ENCODE measurements around the gene PDGFRB.

DNA sequence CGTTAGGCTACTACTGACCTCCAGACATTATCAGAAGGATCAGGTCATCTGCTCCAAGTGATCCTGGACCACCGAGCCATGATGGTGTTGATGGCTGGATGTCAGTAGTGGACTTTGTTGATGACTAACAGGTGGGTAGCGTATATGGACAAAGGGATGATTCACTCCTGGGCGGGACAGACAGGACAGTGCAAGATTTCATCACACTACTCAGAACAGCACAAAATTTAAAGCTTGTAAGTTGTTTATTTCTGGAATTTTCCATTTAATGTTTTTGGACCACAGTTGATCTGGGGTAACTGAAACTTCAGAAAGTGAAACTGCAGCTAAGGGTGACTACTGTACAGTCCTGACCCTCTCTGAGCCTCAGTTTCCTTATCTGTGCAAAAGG, 12.7 kb downstream of the PDGFRB start:
- TF ChIP-seq, protein P1, sequence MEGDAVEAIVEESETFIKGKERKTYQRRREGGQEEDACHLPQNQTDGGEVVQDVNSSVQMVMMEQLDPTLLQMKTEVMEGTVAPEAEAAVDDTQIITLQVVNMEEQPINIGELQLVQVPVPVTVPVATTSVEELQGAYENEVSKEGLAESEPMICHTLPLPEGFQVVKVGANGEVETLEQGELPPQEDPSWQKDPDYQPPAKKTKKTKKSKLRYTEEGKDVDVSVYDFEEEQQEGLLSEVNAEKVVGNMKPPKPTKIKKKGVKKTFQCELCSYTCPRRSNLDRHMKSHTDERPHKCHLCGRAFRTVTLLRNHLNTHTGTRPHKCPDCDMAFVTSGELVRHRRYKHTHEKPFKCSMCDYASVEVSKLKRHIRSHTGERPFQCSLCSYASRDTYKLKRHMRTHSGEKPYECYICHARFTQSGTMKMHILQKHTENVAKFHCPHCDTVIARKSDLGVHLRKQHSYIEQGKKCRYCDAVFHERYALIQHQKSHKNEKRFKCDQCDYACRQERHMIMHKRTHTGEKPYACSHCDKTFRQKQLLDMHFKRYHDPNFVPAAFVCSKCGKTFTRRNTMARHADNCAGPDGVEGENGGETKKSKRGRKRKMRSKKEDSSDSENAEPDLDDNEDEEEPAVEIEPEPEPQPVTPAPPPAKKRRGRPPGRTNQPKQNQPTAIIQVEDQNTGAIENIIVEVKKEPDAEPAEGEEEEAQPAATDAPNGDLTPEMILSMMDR (IDR thresholded peaks at IDR 0.05; ENCODE audit: low read depth, low read length): no peak
- TF ChIP-seq POLR2A (IDR thresholded peaks at IDR 0.05; ENCODE audit: extremely low read depth, insufficient read length): no peak
- TF ChIP-seq, protein P2, sequence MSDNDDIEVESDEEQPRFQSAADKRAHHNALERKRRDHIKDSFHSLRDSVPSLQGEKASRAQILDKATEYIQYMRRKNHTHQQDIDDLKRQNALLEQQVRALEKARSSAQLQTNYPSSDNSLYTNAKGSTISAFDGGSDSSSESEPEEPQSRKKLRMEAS (IDR thresholded peaks at IDR 0.05; ENCODE audit: low read depth, low read length): no peak
- no peak for TF ChIP-seq MYC (IDR thresholded peaks at IDR 0.05; ENCODE audit: low read depth, low read length)
